ENCODE results near the gene RXRA. TPM values are rescaled to one million over a fixed set of nuclear protein-coding genes. Genes with fewer than 3 reads are reported as not detected.

Gene RXRA
- polyA plus RNA-seq, 1 of the 3 experiments (the other 2 are of a cell fraction), result 7.6 TPM

DNA sequence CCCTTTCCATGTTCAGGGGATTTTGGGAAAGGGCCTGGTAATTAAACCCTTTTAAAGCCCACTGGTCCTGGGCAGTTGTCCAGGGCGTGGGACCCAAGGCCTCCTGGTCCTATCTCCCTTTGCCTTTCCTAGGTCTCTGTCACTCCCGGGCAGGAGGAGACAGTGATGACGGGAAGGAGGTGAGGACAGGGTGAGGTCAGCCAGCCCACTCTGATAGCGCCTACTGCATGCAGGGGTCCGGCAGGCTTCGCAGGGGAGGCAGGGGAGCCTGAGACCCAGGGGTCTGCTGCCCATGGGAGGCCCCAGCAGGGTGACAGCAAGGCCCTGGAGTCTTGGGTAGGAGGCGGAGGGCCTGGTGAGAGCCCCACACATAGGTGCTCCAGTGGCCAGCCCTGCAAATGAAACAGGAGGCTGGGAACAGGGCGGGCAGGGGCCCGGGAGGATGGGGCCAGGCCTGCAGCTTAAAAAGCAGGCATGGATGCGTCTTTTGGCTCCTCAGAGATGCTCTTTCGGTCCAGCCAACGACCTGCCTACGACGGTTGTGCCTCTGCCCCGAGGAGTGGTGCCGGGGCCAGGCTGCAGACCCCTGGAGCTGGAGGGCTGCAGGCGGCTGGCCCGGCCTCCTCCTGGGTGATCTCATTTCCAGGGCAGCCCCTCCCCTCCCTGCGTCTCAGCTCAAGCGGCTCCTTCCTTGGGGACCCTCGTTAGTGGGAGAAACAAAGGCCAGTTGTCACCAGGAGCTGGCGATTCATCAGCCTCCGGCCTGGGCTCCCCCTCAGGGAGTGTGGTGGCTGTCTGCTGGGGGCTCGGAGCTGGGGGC, 6.7 kb upstream of the RXRA start:
- Histone ChIP-seq H2AFZ (ENCODE audit: low read depth) (no peak overlapping the region), H4K20me1 (ENCODE audit: insufficient read depth) (no peaks in the 10 kb centered on the region), H3F3A (replicated peaks; ENCODE audit: insufficient read depth) (peaks cover 7% of the 10 kb centered on the region), H3K9me2 (no peaks in the 10 kb centered on the region), H3K9me3 (no peaks in the 10 kb centered on the region), H3K4me2 (no peak overlapping the region), H3K27ac (ENCODE audit: low read depth in 2 of 2, low read length in 1 of 2) (no peak overlapping the region), H3K27me3 (ENCODE audit: insufficient read depth) (no peaks in the 10 kb centered on the region), H3K79me2 (ENCODE audit: insufficient read depth) (no peaks in the 10 kb centered on the region), H3K36me3 (replicated peaks in 1 of 2; ENCODE audit: control insufficient read depth in 1 of 2, insufficient read depth in 2 of 2, low read length in 1 of 2) (no peaks in the 10 kb centered on the region), H3K4me3 (ENCODE audit: low read depth in 2 of 2, low read length in 1 of 2) (no peak overlapping the region), H3K4me1 (ENCODE audit: control insufficient read depth in 1 of 2, insufficient read depth in 2 of 2, low read depth in 1 of 2, low read length in 1 of 2) (peaks cover 36% of the 10 kb centered on the region in 2 experiments), H3K9ac (no peak overlapping the region)
- ChIA-PET CTCF (interaction anchor here (1.1 kb wide), 1 partner anchor 148 kb away, joined by 5 read pairs; no protein-coding TSS in a partner anchor), POLR2A (no interaction called here)
- 92% methylated on average over 15 of the region's 24 CpGs for WGBS (ENCODE audit: low lambda C conversion rate)
- no peak for DNase-seq
- TF ChIP-seq MXI1 (IDR thresholded peaks at IDR 0.05; ENCODE audit: low read depth, low read length) (no peak), YY1 (IDR thresholded peaks at IDR 0.05; ENCODE audit: low read depth) (no peak), REST (IDR thresholded peaks at IDR 0.05; ENCODE audit: low read depth, low read length) (no peak), RAD21 (IDR thresholded peaks at IDR 0.05; ENCODE audit: low read length) (no peak), USF2 (IDR thresholded peaks at IDR 0.05; ENCODE audit: borderline replicate concordance, low read depth, low read length) (no peak), RCOR1 (IDR thresholded peaks at IDR 0.05; ENCODE audit: low read length) (no peak), TAF1 (IDR thresholded peaks at IDR 0.05; ENCODE audit: borderline replicate concordance, low read depth, low read length) (no peak), FOXJ3 (CRISPR knock-in tag; IDR thresholded peaks at IDR 0.05) (no peak), POLR2AphosphoS5 (IDR thresholded peaks at IDR 0.05; ENCODE audit: low read depth, low read length) (no peak), RXRA (IDR thresholded peaks at IDR 0.05; ENCODE audit: borderline replicate concordance, low read depth) (no peak), ELF1 (IDR thresholded peaks at IDR 0.05) (no peak), MEF2A (IDR thresholded peaks at IDR 0.05; ENCODE audit: borderline replicate concordance, low read depth) (no peak)
- TF ChIP-seq, protein P1, sequence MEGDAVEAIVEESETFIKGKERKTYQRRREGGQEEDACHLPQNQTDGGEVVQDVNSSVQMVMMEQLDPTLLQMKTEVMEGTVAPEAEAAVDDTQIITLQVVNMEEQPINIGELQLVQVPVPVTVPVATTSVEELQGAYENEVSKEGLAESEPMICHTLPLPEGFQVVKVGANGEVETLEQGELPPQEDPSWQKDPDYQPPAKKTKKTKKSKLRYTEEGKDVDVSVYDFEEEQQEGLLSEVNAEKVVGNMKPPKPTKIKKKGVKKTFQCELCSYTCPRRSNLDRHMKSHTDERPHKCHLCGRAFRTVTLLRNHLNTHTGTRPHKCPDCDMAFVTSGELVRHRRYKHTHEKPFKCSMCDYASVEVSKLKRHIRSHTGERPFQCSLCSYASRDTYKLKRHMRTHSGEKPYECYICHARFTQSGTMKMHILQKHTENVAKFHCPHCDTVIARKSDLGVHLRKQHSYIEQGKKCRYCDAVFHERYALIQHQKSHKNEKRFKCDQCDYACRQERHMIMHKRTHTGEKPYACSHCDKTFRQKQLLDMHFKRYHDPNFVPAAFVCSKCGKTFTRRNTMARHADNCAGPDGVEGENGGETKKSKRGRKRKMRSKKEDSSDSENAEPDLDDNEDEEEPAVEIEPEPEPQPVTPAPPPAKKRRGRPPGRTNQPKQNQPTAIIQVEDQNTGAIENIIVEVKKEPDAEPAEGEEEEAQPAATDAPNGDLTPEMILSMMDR (IDR thresholded peaks at IDR 0.05), result no peak
